T-helper 17 cell (primary cell): ENCODE data around the gene APOM. TPM values are rescaled to one million over a fixed set of nuclear protein-coding genes. Genes with fewer than 3 reads are reported as not detected.

Experiments
- ATAC-seq: fragments of 150-1000 bp; cut with Tn5 transposase; 2 replicates; pipeline ENCODE4 v1.10.0; 2021; ENCODE audit warnings: mild to moderate bottlenecking, moderate library complexity
- DNase-seq, 3 donors: peaks; one replicate each; pipeline versions ENCODE4 v3.0.0 to v3.0.0-alpha.2; 2020 to 2021
- H3K9me3 ChIP-seq: one replicate; pipeline ENCODE4 v1.7.0; 2013; ENCODE audit warnings: low read length, mild to moderate bottlenecking; ENCODE audit not compliant: control insufficient read depth, poor library complexity, severe bottlenecking
- H3K27ac Mint-ChIP-seq: one replicate; pipeline ENCODE4 v1.8.0; 2022; ENCODE audit warnings: mild to moderate bottlenecking, moderate library complexity, mixed read lengths
- H3K27me3 Mint-ChIP-seq: one replicate; pipeline ENCODE4 v1.8.0; 2022; ENCODE audit warnings: mixed read lengths
- H3K36me3 Mint-ChIP-seq: one replicate; pipeline ENCODE4 v1.8.0; 2022; ENCODE audit warnings: low read depth, mixed read lengths
- H3K4me1 Mint-ChIP-seq: one replicate; pipeline ENCODE4 v1.8.0; 2022; ENCODE audit warnings: mild to moderate bottlenecking, mixed read lengths
- H3K4me3 Mint-ChIP-seq: one replicate; pipeline ENCODE4 v1.8.0; 2022; ENCODE audit warnings: mild to moderate bottlenecking, moderate library complexity, mixed read lengths
- total RNA-seq, 4 donors: library from RNA in 2 of 4; stranded (reverse) in 2 of 4; gene quantifications; one replicate each; pipeline ENCODE4 v1.2.3 and lab custom pipeline; 2022 to 2026

The APOM gene
- total RNA-seq, 2 donors from 2014 or later: 2.9 to 4.0 TPM

DNA sequence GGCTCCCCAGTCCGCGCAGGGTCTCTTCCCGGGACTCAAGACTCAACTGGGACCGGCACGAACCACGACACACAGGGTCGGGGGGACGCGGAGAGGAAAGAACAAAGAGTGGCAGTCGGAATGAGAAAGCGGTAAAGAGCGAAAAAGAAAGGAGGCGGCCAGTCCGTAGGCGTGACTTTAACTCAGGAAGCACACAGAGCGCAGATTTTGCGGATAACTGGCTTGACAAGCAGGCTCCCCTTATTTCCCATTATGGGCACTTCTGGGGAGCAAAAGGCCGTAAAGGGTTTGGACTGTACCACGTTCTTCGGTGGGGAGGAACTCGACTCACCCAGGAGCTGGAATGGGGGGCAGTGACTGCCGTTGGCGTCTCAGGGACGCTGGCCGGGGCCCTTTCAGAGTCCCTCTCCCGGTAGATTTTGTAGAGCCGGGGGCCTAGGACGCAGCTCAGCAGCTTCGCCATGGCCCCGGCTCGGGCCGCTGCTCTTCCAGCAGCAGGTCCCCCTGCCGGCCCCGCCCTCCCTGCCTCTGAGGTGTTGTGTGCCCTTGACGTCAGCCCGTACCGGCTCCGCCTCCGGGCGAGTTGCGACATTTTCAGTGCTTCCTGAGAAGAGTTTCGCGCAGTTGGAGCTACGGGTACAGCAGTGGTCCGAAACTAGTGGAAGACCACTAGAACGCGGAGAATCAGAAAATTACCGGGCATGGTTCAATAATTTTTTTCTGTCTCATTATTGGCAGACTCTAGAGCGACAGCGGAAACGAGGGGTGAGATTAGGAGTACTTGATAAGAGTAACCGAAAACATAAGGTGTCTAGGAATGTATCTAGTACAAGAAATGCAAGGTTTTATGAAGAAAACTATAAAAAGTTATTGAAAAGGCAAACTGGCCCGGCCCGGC, 47.4 kb downstream of the APOM start, which contains the start of gene ABHD16A:
Gene ABHD16A, minus strand, starts transcription at position 506 of the 898 bp plus-strand sequence. Its CDS starts 43 bp downstream, at position 463.
- Mint-ChIP-seq H3K27me3 (no peaks in the 10 kb centered on the region), H3K36me3 (peaks cover 7% of the 10 kb centered on the region), H3K4me1 (peaks cover 25% of the 10 kb centered on the region), H3K4me3 (peak within 1 kb of the TSS; percentile 100), H3K27ac (peak within 1 kb of the TSS; percentile 100)
- ATAC-seq (peak; percentile 93), DNase-seq (peak; percentile 92 to 93 (median 93))
- H3K9me3 ChIP-seq: no peaks in the 10 kb centered on the region

DNA sequence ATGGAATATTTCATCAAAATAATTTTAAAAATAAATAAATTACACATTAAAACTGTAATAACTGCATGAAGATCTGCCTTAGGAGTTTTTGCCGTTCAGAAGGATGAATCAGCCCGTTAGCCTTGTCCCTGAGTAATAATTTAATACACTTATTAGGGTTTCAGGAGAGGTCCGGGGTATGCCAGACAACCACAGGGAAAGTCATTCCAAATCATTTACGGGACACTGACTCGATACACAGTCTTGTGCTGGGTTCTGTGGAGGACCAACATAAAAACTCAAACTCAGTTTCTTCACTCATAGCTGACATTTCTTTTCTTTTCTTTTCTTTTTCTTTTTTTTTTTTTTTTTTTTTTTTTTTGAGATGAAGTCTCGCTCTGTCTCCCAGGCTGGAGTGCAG, 50.2 kb downstream of the APOM start:
- H3K9me3 ChIP-seq: no peaks in the 10 kb centered on the region
- H3K27ac Mint-ChIP-seq: no peak overlapping the region
- DNase-seq: no peak
- no peak for ATAC-seq
- H3K36me3 Mint-ChIP-seq: peaks cover 7% of the 10 kb centered on the region
- peaks cover 24% of the 10 kb centered on the region for H3K4me1 Mint-ChIP-seq
- H3K27me3 Mint-ChIP-seq: no peaks in the 10 kb centered on the region
- no peak overlapping the region for H3K4me3 Mint-ChIP-seq

DNA sequence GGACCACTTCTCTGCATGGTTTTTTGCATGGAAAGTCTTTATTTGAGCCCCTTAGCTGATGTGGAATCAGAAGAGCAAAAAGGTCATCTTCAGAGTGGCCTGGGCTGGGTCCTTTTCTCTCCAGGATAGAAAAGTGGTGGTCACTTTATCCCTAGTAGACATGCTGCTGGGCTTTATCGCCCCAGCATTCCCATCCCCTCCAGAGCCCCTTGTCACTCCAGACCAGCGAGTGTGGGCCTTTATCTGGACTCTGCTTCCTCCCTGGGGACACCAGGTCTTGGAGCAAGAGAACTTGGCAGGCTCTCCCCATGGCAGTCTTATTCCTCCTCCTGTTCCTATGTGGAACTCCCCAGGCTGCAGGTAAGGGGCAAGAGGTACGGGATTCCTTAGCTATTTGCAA, 50.9 kb downstream of the APOM start, which contains the start of gene LY6G6F:
Gene LY6G6F, plus strand, starts transcription at position 268 of the 400 bp plus-strand sequence. Its CDS starts 41 bp downstream, at position 309.
- ATAC-seq: no peak
- Mint-ChIP-seq H3K27ac (peak within 1 kb of the TSS; percentile 57), H3K4me3 (no peak within 1 kb of the TSS)

DNA sequence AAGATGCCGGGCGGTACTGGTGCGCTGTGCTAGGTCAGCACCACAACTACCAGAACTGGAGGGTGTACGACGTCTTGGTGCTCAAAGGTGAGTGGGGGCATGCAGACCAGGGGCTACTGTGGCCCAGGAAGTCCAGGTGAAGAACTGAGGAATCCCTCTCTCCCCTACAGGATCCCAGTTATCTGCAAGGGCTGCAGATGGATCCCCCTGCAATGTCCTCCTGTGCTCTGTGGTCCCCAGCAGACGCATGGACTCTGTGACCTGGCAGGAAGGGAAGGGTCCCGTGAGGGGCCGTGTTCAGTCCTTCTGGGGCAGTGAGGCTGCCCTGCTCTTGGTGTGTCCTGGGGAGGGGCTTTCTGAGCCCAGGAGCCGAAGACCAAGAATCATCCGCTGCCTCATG, 52.0 kb downstream of the APOM start:
- H3K27me3 Mint-ChIP-seq: peaks cover 4% of the 10 kb centered on the region
- H3K4me3 Mint-ChIP-seq: no peak overlapping the region
- H3K9me3 ChIP-seq: no peaks in the 10 kb centered on the region
- peaks cover 18% of the 10 kb centered on the region for H3K4me1 Mint-ChIP-seq
- H3K27ac Mint-ChIP-seq: no peak overlapping the region
- DNase-seq (no peak), ATAC-seq (no peak)
- H3K36me3 Mint-ChIP-seq: peaks cover 1% of the 10 kb centered on the region

More for the DNA sequence above, 50.9 kb downstream of the APOM start, which contains the start of gene LY6G6F:
- Mint-ChIP-seq H3K4me1 (peaks cover 21% of the 10 kb centered on the region), H3K36me3 (peaks cover 7% of the 10 kb centered on the region), H3K27me3 (no peaks in the 10 kb centered on the region)
- DNase-seq: no peak
- H3K9me3 ChIP-seq: no peaks in the 10 kb centered on the region

Other genes with a start within 250 kb of the APOM start
- 10 to 100 TPM; 16.5 to 17.6 TPM for gene MICB, start 157.7 kb upstream of the APOM start, total RNA-seq
- not detected for gene MCCD1, start 126.9 kb upstream of the APOM start, total RNA-seq
- 100 to 1,000 TPM; 496 to 507 TPM for gene DDX39B, start 113.9 kb upstream of the APOM start, total RNA-seq
- gene ATP6V1G2, start 109.3 kb upstream of the APOM start, total RNA-seq: 1 to 10 TPM; 1.4 to 2.0 TPM
- gene NFKBIL1, start 108.3 kb upstream of the APOM start, total RNA-seq: 1 to 10 TPM; 5.5 to 6.4 TPM
- gene LTA, start 83.6 kb upstream of the APOM start, total RNA-seq: 10 to 100 TPM; 19.9 to 26.0 TPM
- gene TNF, start 80.3 kb upstream of the APOM start, total RNA-seq: 10 to 100 TPM; 28.9 to 33.6 TPM
- 100 to 1,000 TPM; 791 to 891 TPM for gene LTB, start 73.5 kb upstream of the APOM start, total RNA-seq
- 10 to 100 TPM; 30.6 to 42.6 TPM for gene LST1, start 69.6 kb upstream of the APOM start, total RNA-seq
- gene NCR3, start 62.9 kb upstream of the APOM start, total RNA-seq: 1 to 10 TPM; 5.7 to 8.2 TPM
- gene AIF1, start 40.7 kb upstream of the APOM start, total RNA-seq: 10 to 100 TPM in 1 of 2 donors, 1 to 10 TPM in 1; 8.1 to 13.2 TPM
- 100 to 1,000 TPM; 210 to 213 TPM for gene PRRC2A, start 35.2 kb upstream of the APOM start, total RNA-seq
- gene BAG6, start 3.2 kb upstream of the APOM start, total RNA-seq: 100 to 1,000 TPM; 229 to 233 TPM
- 10 to 100 TPM; 13.3 to 16.9 TPM for gene C6orf47, start 4.9 kb downstream of the APOM start, total RNA-seq
- gene GPANK1, start 9.1 kb downstream of the APOM start, total RNA-seq: 10 to 100 TPM in 1 of 2 donors, 1 to 10 TPM in 1; 9.2 to 11.9 TPM
- gene CSNK2B, start 10.2 kb downstream of the APOM start, total RNA-seq: 100 to 1,000 TPM; 104 to 107 TPM
- gene LY6G5B, start 14.1 kb downstream of the APOM start, total RNA-seq: 10 to 100 TPM; 27.6 to 32.7 TPM
- gene LY6G5C, start 25.2 kb downstream of the APOM start, total RNA-seq: 1 to 10 TPM; 3.8 to 4.6 TPM
- 10 to 100 TPM; 57.8 to 75.1 TPM for gene ABHD16A, start 47.4 kb downstream of the APOM start, total RNA-seq
- gene LY6G6F, start 51.0 kb downstream of the APOM start, total RNA-seq: 10 to 100 TPM in 1 of 2 donors, 1 to 10 TPM in 1; 1.6 to 29.1 TPM
- not detected for gene LY6G6D, start 59.5 kb downstream of the APOM start, total RNA-seq
- gene LY6G6C, start 65.9 kb downstream of the APOM start, total RNA-seq: not detected
- 100 to 1,000 TPM in 1 of 2 donors, 1 to 10 TPM in 1; 3.4 to 129 TPM for gene MPIG6B, start 67.5 kb downstream of the APOM start, total RNA-seq
- 1 to 10 TPM; 4.7 to 7.3 TPM for gene DDAH2, start 73.4 kb downstream of the APOM start, total RNA-seq
- gene CLIC1, start 80.6 kb downstream of the APOM start, total RNA-seq: 100 to 1,000 TPM; 145 to 152 TPM
- 10 to 100 TPM; 12.9 to 18.3 TPM for gene MSH5, start 84.1 kb downstream of the APOM start, total RNA-seq
- gene SAPCD1, start 106.8 kb downstream of the APOM start, total RNA-seq: 1 to 10 TPM; 3.6 to 4.2 TPM
- 1 to 10 TPM; 2.8 to 2.9 TPM for gene VWA7, start 121.4 kb downstream of the APOM start, total RNA-seq
- gene VARS1, start 139.9 kb downstream of the APOM start, total RNA-seq: 10 to 100 TPM; 58.0 to 73.7 TPM
- gene LSM2, start 151.1 kb downstream of the APOM start, total RNA-seq: 10 to 100 TPM; 20.9 to 22.5 TPM
- 1 to 10 TPM; 3.4 to 3.5 TPM for gene HSPA1L, start 159.4 kb downstream of the APOM start, total RNA-seq
- gene HSPA1A, start 159.6 kb downstream of the APOM start, total RNA-seq: 10 to 100 TPM; 15.1 to 20.2 TPM
- gene HSPA1B, start 171.8 kb downstream of the APOM start, total RNA-seq: 10 to 100 TPM; 18.0 to 20.5 TPM
- gene NEU1, start 206.9 kb downstream of the APOM start, total RNA-seq: 10 to 100 TPM; 27.1 to 29.6 TPM
- gene SLC44A4, start 223.1 kb downstream of the APOM start, total RNA-seq: under 1 TPM; 0.10 to 0.13 TPM
- gene EHMT2, start 241.8 kb downstream of the APOM start, total RNA-seq: 10 to 100 TPM; 40.4 to 46.2 TPM
- gene ZBTB12, start 246.2 kb downstream of the APOM start, total RNA-seq: under 1 TPM; 0.50 to 0.96 TPM